Activated CD4-positive, alpha-beta T cell treated with anti-CD3 and anti-CD28 coated beads for 36 hours (primary cell): ENCODE results near the gene SIGLEC12. TPM values are rescaled to one million over a fixed set of nuclear protein-coding genes. Genes with fewer than 3 reads are reported as not detected.

Experiments used
- total RNA-seq, 2 experiments: library from RNA; stranded (reverse); gene quantifications; one replicate each; pipeline ENCODE4 v1.2.3, GENCODE V29; 2021

The SIGLEC12 gene
- total RNA-seq, 2 experiments from 2014 or later, result 1.2 to 1.9 TPM

Other genes starting within 250 kb of the SIGLEC12 start
- under 1 TPM; 0.18 to 0.28 TPM for gene IGLON5, start 190.2 kb downstream of the SIGLEC12 start, total RNA-seq
- 1 to 10 TPM; 4.5 to 4.6 TPM for gene VSIG10L, start 159.7 kb downstream of the SIGLEC12 start, total RNA-seq
- 100 to 1,000 TPM; 108 to 172 TPM for gene ETFB, start 135.4 kb downstream of the SIGLEC12 start, total RNA-seq
- 1 to 10 TPM; 3.2 to 4.9 TPM for gene CLDND2, start 132.8 kb downstream of the SIGLEC12 start, total RNA-seq
- gene NKG7, start 129.1 kb downstream of the SIGLEC12 start, total RNA-seq, result 100 to 1,000 TPM in 1 of 2 experiments, 10 to 100 TPM in 1; 92.1 to 125 TPM
- gene LIM2, start 113.8 kb downstream of the SIGLEC12 start, total RNA-seq, result under 1 TPM in 1 of 2 experiments, not detected in 1; 0.27 TPM
- under 1 TPM in 1 of 2 experiments, not detected in 1; 0.33 TPM for gene C19orf84, start 111.2 kb downstream of the SIGLEC12 start, total RNA-seq
- gene SIGLEC10, start 84.2 kb downstream of the SIGLEC12 start, total RNA-seq, result under 1 TPM; 0.48 to 0.65 TPM
- gene SIGLEC8, start 43.3 kb downstream of the SIGLEC12 start, total RNA-seq, result not detected
- gene CEACAM18, start 23.3 kb downstream of the SIGLEC12 start, total RNA-seq, result not detected
- not detected for gene SIGLEC6, start 29.9 kb upstream of the SIGLEC12 start, total RNA-seq
- 1 to 10 TPM; 5.9 to 9.6 TPM for gene ZNF175, start 69.5 kb upstream of the SIGLEC12 start, total RNA-seq
- gene SIGLEC5, start 128.6 kb upstream of the SIGLEC12 start, total RNA-seq, result not detected
- not detected for gene SIGLEC14, start 145.0 kb upstream of the SIGLEC12 start, total RNA-seq
- 1 to 10 TPM; 8.3 to 9.1 TPM for gene SPACA6, start 191.5 kb upstream of the SIGLEC12 start, total RNA-seq
- not detected for gene HAS1, start 222.2 kb upstream of the SIGLEC12 start, total RNA-seq